ENCODE measurements around the gene MACF1.

DNA sequence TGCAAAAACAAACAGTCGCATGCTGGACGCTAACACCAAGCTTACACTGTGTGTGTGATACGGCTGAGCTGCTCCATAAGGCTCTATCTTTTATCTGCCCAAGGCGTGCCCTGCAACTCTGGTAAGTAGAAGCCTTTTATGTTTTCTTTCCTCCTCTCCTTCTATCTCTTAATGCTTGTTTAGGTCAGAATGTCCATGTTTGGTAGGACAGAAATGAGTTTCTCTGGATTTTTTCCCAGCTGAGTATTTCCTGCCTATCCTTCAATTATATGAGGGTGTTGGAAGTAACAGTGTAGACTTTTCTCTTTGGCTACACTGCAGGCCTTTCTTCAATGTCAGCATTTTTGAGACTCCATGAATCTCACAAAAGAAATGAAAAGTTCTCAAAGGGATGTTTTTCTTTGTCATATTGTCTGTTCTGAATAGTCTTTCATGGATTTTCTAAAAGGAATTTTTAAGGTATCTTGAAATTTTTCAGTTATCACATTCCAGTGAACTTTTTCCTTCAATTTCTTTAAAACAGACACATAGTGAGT lies 124.2 kb downstream of the MACF1 start:
- TF ChIP-seq, protein P1, sequence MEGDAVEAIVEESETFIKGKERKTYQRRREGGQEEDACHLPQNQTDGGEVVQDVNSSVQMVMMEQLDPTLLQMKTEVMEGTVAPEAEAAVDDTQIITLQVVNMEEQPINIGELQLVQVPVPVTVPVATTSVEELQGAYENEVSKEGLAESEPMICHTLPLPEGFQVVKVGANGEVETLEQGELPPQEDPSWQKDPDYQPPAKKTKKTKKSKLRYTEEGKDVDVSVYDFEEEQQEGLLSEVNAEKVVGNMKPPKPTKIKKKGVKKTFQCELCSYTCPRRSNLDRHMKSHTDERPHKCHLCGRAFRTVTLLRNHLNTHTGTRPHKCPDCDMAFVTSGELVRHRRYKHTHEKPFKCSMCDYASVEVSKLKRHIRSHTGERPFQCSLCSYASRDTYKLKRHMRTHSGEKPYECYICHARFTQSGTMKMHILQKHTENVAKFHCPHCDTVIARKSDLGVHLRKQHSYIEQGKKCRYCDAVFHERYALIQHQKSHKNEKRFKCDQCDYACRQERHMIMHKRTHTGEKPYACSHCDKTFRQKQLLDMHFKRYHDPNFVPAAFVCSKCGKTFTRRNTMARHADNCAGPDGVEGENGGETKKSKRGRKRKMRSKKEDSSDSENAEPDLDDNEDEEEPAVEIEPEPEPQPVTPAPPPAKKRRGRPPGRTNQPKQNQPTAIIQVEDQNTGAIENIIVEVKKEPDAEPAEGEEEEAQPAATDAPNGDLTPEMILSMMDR (IDR thresholded peaks at IDR 0.05), result no peak
- no peak for TF ChIP-seq EZH2phosphoT487 (IDR thresholded peaks at IDR 0.05)

Measured in neural progenitor cell (in vitro differentiated cells).